GM23248 (cell line): ENCODE data around the gene ACKR3.

Experiments used
- EZH2 ChIP-seq: fragments of 200-600 bp; sonication (generic); IDR thresholded peaks from 2 replicates; pipeline ENCODE4 v1.6.1; 2018; ENCODE audit warnings: antibody characterized with exemption, mild to moderate bottlenecking; ENCODE audit not compliant: insufficient read depth, poor library complexity, severe bottlenecking
- EZH2phosphoT487 ChIP-seq: fragments of 200-600 bp; sonication (generic); IDR thresholded peaks from 2 replicates; pipeline ENCODE4 v1.6.1; 2018; ENCODE audit warnings: antibody characterized with exemption, moderate library complexity, mild to moderate bottlenecking, low read depth; ENCODE audit not compliant: insufficient read depth

DNA sequence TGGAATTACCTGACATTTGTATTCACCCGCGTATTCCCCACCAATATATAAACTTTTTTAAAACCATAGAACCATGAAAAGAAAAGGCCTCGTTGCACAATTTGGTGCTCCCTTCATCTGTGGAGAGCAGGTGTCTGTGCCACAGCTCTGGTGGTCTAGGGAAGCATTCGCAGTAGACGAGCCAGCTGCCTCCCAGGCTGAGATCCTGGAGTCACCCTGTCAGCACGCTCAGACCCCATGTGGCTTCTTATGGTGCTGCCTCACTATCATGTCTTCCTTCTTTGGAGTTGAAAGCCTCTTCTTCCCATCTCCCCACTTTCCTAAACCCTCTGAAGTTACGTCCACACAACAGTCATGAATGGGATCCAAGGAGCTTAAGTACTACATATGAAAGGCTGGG is 38.4 kb upstream of the ACKR3 start:
- no peak for TF ChIP-seq EZH2
- TF ChIP-seq EZH2phosphoT487, result no peak
